ENCODE results near the gene ZNF746.

ZNF746 gene

DNA sequence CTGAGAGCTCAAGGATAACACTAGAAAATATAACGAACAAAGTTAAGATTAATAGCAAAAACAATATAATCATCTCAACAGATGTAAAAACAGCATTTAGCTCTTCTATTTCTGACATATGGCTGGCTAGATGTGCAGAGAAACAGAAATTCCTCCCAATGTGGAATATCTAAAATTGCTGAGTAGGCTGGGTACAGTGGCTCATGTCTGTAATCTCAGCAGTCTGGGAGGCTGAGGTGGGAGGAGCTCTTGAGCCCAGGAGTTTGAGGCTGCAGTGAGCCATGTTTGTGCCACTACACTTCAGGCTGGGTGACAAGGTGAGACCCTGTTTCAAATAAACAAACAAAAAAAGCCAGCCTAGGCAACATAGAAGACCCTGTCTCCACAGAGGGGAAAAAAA, 18.0 kb downstream of the ZNF746 start:
- Histone ChIP-seq H3K9me3 (ENCODE audit: control insufficient read depth, insufficient read depth, low read length) (no peaks in the 10 kb centered on the region), H3K4me1 (ENCODE audit: control insufficient read depth, insufficient read depth, low read length) (no peaks in the 10 kb centered on the region), H3K27me3 (ENCODE audit: control insufficient read depth, insufficient read depth, low read length) (no peaks in the 10 kb centered on the region), H3K4me3 (ENCODE audit: low read depth, low read length) (no peak overlapping the region), H3K9ac (ENCODE audit: low read depth, low read length) (no peak overlapping the region), H3K36me3 (ENCODE audit: control insufficient read depth, insufficient read depth, low read length) (peaks cover 10% of the 10 kb centered on the region)

GRCh38 chr7:149478754-149479153, 18.9 kb downstream of the ZNF746 start:
- peaks cover 15% of the 10 kb centered on the region for H3K36me3 ChIP-seq (ENCODE audit: control insufficient read depth, insufficient read depth, low read length)

DNA sequence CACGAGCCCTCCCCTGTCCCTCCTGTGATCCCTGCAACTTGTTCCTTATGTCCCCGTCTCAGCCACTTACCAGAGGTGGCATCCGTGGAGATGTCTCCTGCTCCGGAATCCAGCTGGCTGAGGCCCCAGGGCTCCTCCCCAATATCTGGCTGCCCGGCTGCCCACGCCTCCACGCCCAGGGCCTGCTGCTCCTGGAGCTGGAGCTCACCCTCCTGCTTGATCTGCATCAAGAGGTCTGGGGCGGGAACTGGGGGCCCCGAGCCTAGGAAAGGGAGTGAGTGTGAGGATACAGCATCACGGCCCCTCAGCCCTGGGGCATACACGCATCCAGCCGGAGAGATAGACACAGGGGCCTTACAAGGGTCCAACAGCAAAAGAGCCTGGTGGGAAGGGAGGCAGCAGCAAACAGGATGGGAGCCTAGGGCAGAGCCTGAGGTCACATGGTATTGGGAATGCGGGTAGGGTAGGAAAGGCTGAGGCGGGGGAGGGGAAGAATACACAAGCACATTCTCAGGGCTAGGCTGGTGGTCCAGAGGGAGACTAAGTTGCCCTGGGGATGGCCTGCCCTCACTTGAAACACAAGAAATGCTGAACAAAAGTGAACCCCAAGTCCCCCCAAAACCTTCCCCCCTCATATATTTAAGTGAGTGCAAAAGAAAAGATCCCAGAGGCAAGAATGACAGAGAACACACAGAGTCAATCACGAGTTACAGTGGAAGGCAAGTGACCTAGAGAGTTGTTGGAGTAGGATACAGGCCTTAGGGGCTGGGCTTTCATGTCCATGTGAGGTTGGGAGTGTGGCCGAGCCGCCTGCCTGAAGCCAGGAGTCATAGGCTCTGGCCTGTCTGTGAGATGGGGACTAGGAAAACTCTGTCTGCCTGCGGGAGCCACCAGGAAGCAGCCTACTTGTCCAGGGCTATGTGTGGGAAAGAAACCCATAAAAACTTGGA, 19.8 kb downstream of the ZNF746 start:
- no peak overlapping the region for H3K4me3 ChIP-seq (ENCODE audit: low read depth, low read length)
- H3K9ac ChIP-seq (ENCODE audit: low read depth, low read length) = no peak overlapping the region
- no peaks in the 10 kb centered on the region for H3K27me3 ChIP-seq (ENCODE audit: control insufficient read depth, insufficient read depth, low read length)
- no peaks in the 10 kb centered on the region for H3K9me3 ChIP-seq (ENCODE audit: control insufficient read depth, insufficient read depth, low read length)
- H3K36me3 ChIP-seq (ENCODE audit: control insufficient read depth, insufficient read depth, low read length) = peaks cover 23% of the 10 kb centered on the region
- H3K4me1 ChIP-seq (ENCODE audit: control insufficient read depth, insufficient read depth, low read length) = no peaks in the 10 kb centered on the region

More at GRCh38 chr7:149478754-149479153, 18.9 kb downstream of the ZNF746 start:
- Histone ChIP-seq H3K27me3 (ENCODE audit: control insufficient read depth, insufficient read depth, low read length) (no peaks in the 10 kb centered on the region), H3K4me1 (ENCODE audit: control insufficient read depth, insufficient read depth, low read length) (no peaks in the 10 kb centered on the region), H3K4me3 (ENCODE audit: low read depth, low read length) (no peak overlapping the region), H3K9me3 (ENCODE audit: control insufficient read depth, insufficient read depth, low read length) (no peaks in the 10 kb centered on the region), H3K9ac (ENCODE audit: low read depth, low read length) (no peak overlapping the region)

GRCh38 chr7:149476791-149477190, 20.8 kb downstream of the ZNF746 start:
- no peaks in the 10 kb centered on the region for H3K4me1 ChIP-seq (ENCODE audit: control insufficient read depth, insufficient read depth, low read length)

GRCh38 chr7:149475121-149476045, 22.2 kb downstream of the ZNF746 start:
- Histone ChIP-seq H3K4me1 (ENCODE audit: control insufficient read depth, insufficient read depth, low read length) (no peaks in the 10 kb centered on the region), H3K9ac (ENCODE audit: low read depth, low read length) (no peak overlapping the region), H3K27me3 (ENCODE audit: control insufficient read depth, insufficient read depth, low read length) (no peaks in the 10 kb centered on the region), H3K9me3 (ENCODE audit: control insufficient read depth, insufficient read depth, low read length) (no peaks in the 10 kb centered on the region), H3K4me3 (ENCODE audit: low read depth, low read length) (no peak overlapping the region), H3K36me3 (ENCODE audit: control insufficient read depth, insufficient read depth, low read length) (peaks cover 23% of the 10 kb centered on the region)

More at GRCh38 chr7:149476791-149477190, 20.8 kb downstream of the ZNF746 start:
- no peak overlapping the region for H3K4me3 ChIP-seq (ENCODE audit: low read depth, low read length)
- no peaks in the 10 kb centered on the region for H3K9me3 ChIP-seq (ENCODE audit: control insufficient read depth, insufficient read depth, low read length)
- H3K36me3 ChIP-seq (ENCODE audit: control insufficient read depth, insufficient read depth, low read length) = peaks cover 23% of the 10 kb centered on the region
- H3K9ac ChIP-seq (ENCODE audit: low read depth, low read length) = no peak overlapping the region
- no peaks in the 10 kb centered on the region for H3K27me3 ChIP-seq (ENCODE audit: control insufficient read depth, insufficient read depth, low read length)

- H3K4me3 ChIP-seq (ENCODE audit: low read depth, low read length) = no peak overlapping the region
- peaks cover 23% of the 10 kb centered on the region for H3K36me3 ChIP-seq (ENCODE audit: control insufficient read depth, insufficient read depth, low read length)
- no peaks in the 10 kb centered on the region for H3K4me1 ChIP-seq (ENCODE audit: control insufficient read depth, insufficient read depth, low read length)
- no peak overlapping the region for H3K9ac ChIP-seq (ENCODE audit: low read depth, low read length)
- no peaks in the 10 kb centered on the region for H3K9me3 ChIP-seq (ENCODE audit: control insufficient read depth, insufficient read depth, low read length)
- no peaks in the 10 kb centered on the region for H3K27me3 ChIP-seq (ENCODE audit: control insufficient read depth, insufficient read depth, low read length)
Measured at GRCh38 chr7:149474309-149475120, 23.1 kb downstream of the ZNF746 start.

- H3K9ac ChIP-seq (ENCODE audit: low read depth, low read length) = no peak overlapping the region
- peaks cover 23% of the 10 kb centered on the region for H3K36me3 ChIP-seq (ENCODE audit: control insufficient read depth, insufficient read depth, low read length)
- H3K4me1 ChIP-seq (ENCODE audit: control insufficient read depth, insufficient read depth, low read length) = no peaks in the 10 kb centered on the region
Measured at GRCh38 chr7:149473251-149473650, 24.4 kb downstream of the ZNF746 start.

GRCh38 chr7:149471289-149471953, 26.2 kb downstream of the ZNF746 start:
- H3K4me1 ChIP-seq (ENCODE audit: control insufficient read depth, insufficient read depth, low read length) = no peaks in the 10 kb centered on the region
- H3K27me3 ChIP-seq (ENCODE audit: control insufficient read depth, insufficient read depth, low read length) = no peaks in the 10 kb centered on the region
- no peak overlapping the region for H3K4me3 ChIP-seq (ENCODE audit: low read depth, low read length)
- no peaks in the 10 kb centered on the region for H3K9me3 ChIP-seq (ENCODE audit: control insufficient read depth, insufficient read depth, low read length)
- H3K36me3 ChIP-seq (ENCODE audit: control insufficient read depth, insufficient read depth, low read length) = peaks cover 14% of the 10 kb centered on the region
- H3K9ac ChIP-seq (ENCODE audit: low read depth, low read length) = no peak overlapping the region

More at GRCh38 chr7:149473251-149473650, 24.4 kb downstream of the ZNF746 start:
- Histone ChIP-seq H3K9me3 (ENCODE audit: control insufficient read depth, insufficient read depth, low read length) (no peaks in the 10 kb centered on the region), H3K27me3 (ENCODE audit: control insufficient read depth, insufficient read depth, low read length) (no peaks in the 10 kb centered on the region), H3K4me3 (ENCODE audit: low read depth, low read length) (no peak overlapping the region)

DNA sequence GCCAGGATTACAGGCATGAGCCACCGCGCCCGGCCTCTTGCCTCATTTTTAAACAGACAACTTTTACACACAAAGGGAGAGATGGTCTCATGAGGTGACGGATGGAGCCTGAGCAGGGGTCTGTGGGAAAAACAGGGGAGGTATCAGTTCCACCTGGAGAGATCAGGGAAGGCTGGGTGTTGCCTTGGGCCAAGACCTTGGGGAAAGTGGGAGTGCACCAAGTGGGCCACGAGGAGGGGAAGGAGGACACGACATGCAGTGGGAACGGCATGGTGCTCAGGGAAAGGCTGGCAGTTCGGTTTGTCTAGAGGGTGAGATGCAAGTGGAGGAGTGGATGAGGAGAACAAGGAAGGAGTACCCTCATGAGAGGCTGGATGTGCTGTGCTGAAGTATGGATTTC, 27.8 kb downstream of the ZNF746 start:
- Histone ChIP-seq H3K36me3 (ENCODE audit: control insufficient read depth, insufficient read depth, low read length) (peaks cover 12% of the 10 kb centered on the region), H3K27me3 (ENCODE audit: control insufficient read depth, insufficient read depth, low read length) (no peaks in the 10 kb centered on the region), H3K4me3 (ENCODE audit: low read depth, low read length) (no peak overlapping the region), H3K9ac (ENCODE audit: low read depth, low read length) (no peak overlapping the region), H3K9me3 (ENCODE audit: control insufficient read depth, insufficient read depth, low read length) (no peaks in the 10 kb centered on the region), H3K4me1 (ENCODE audit: control insufficient read depth, insufficient read depth, low read length) (no peaks in the 10 kb centered on the region)

GRCh38 chr7:149468208-149468607, 29.4 kb downstream of the ZNF746 start:
- Histone ChIP-seq H3K4me3 (ENCODE audit: low read depth, low read length) (no peak overlapping the region), H3K9me3 (ENCODE audit: control insufficient read depth, insufficient read depth, low read length) (no peaks in the 10 kb centered on the region), H3K27me3 (ENCODE audit: control insufficient read depth, insufficient read depth, low read length) (peaks cover 2% of the 10 kb centered on the region), H3K4me1 (ENCODE audit: control insufficient read depth, insufficient read depth, low read length) (no peaks in the 10 kb centered on the region), H3K9ac (ENCODE audit: low read depth, low read length) (no peak overlapping the region), H3K36me3 (ENCODE audit: control insufficient read depth, insufficient read depth, low read length) (peaks cover 2% of the 10 kb centered on the region)
